Measurements from ENCODE around the gene WDR62.
A peak's percentile ranks its signal among the peaks of the same experiment; 100 is the strongest.
"Not testable (repeated sequence)": the region's sequence is repeated elsewhere in the genome, so short reads cannot be mapped to it uniquely, and the experiment has no call there.

Gene WDR62

DNA sequence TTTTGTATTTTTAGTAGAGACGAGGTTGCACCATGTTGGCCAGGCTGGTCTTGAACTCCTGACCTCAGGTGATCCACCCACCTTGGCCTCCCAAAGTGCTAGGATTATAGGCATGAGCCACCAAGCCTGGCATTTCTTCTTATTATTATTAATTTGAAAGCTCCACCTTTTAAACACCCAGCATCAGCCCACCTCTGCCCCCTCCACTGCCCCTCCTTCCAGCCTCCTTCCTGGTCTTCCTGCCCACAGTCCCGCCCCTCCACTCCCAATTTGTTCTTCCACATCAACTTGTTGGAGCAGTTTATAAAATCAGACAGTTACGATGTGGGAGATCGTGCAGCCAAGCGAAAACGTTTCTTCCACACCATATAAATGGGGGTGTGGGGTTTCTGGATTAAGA is 14.2 kb upstream of the WDR62 start:
- no peak for DNase-seq

DNA sequence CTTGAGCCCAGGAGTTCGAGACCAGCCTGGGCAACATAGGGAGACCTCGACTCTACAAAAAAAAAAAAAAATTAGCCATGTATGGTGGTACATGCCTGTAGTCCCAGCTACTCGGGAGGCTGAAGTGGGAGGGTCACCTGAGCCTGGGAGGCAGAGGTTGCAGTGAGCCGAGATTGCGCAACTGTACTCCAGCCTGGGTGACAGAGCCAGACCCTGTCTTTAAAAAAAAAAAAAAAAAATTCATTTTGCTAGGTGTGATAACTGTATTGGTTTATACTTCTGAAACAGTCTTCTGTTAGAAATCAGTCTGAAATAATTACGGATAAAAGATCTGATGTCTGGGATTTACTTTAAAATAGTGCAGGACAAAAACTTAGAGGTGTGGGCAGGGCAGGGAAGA is 13.6 kb upstream of the WDR62 start:
- DNase-seq, result not testable (repeated sequence)

DNA sequence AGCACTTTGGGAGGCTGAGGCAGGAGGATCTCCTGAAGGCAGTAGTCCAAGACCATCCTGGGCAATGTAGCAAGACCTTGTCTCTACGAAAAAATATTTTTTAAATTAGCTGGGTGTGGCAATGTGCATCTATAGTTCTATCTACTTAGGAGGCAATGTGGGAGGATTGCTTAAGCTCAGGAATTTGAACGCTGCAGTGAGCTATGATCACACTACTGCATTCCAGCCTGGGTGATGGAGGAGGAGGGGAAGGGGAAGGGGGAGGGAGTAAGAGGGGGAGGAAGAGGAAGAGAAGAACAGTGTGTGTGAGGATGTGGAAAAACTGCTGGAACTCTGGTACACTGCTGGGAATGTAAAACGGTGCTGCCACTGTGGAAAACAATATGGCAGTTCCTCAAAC is 12.9 kb upstream of the WDR62 start:
- DNase-seq, result no peak

DNA sequence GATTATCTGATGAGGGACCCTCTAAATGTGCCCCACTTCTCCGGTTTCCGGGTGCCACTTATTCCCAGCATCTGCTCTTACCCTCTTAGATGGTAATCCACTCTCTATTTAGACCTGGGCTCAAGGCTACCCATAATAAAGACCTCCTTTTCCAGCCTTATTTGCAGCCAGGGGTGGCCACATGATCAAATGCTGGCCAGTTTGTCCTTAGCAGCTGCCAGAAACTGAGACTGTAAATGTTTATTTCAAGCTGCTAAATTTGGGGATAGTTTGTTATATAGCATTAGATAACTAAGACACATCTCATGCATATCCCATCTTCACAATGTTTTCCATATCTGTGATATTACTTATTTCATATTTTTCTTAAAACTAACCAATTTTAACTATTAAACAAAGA is 10.7 kb upstream of the WDR62 start:
- no peak for DNase-seq

DNA sequence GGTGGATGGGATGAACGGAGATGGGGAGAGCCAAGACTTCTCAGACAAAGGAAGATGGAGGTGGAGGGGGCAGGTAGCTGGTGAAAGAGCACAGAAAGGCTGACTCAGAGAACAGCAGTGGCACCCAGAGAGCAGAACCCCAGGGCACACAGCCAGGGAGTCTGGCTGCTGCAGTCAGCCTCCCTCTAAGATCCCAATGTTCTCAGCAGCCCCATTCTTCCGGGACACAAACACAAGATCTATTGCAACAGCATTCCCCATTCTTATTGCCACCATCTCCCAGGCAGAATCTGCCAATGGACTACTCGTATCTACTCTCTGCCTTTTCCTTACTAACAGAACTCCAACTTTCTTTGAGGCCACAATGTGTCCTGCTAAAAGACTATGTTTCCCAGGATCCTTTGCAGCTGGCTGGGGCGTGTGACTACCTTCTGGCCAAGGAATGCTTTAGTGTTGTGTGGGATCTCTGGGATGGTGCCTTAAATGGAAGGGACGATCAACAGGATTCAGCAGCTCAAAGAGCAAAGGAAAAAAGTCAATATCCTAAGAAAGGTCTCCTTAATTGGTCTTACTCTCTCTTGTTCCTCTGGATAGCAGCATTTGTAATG is 8.2 kb upstream of the WDR62 start:
- DNase-seq, result no peak

DNA sequence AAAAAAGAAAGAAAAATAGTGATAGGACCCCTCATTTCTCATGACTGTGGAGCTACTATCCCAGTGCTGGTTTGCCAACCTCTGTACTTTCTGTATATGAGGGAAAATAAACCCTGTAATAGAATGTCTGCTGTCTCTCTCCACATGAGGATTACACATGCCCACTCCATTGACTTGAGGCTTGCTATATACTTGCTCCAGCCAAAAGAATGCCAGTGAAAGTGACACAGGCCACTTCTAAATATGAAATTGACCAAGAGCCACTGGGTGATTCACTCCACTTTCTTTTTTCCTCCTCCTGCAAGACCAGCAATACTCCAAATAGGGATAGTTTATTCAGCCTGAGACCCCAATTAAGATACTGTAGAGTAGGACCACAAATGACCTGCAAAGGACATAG is 6.9 kb upstream of the WDR62 start:
- DNase-seq, result no peak

DNA sequence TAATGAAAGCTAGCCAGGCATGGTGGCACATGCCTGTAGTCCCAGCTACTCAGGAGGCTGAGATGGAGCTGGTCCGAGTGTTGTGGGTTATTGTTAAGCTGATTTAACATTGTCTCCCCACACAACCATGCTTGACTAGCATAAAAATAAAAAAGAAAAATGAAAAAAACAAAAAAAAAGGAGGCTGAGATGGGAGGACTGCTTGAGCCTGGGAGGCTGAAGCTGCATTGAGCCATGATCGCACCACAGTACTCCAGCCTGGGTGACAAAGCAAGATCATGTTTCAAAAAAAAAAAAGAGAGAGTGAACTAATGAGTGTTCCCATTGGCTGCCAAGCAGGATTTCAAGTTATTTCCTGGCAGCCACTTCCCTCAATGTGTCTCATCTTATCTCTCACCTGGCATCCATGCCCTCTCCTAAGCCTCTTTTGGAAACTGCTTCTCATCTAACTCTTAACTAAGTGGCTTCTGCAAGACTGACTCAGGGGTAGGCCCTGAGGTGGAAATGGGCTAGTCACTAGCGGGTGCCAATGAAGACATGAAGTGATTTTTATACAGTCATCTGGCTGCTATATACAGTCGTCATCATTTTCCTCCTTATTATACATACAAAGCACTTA is 5.5 kb upstream of the WDR62 start:
- DNase-seq, result no peak

DNA sequence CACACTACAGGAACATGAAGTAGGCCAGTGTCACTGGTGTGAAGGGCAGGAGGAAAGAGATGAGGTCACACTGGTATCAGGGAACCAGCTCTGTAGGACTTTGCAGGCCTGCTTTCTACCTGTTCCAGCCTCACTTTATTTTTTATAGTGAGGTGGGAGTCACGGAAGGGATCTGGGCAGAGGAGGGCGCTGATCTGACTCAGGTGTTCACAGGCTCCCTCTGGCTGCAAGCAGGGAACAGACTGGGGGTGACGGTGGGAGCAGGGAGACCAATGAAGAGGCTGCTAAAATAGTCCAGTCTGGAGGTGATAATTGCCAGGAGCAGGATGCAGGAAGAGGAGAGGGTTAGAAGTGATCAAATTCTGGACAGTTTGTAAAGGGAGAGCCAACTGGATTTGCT is 3.5 kb upstream of the WDR62 start:
- peak; percentile 7 for DNase-seq

DNA sequence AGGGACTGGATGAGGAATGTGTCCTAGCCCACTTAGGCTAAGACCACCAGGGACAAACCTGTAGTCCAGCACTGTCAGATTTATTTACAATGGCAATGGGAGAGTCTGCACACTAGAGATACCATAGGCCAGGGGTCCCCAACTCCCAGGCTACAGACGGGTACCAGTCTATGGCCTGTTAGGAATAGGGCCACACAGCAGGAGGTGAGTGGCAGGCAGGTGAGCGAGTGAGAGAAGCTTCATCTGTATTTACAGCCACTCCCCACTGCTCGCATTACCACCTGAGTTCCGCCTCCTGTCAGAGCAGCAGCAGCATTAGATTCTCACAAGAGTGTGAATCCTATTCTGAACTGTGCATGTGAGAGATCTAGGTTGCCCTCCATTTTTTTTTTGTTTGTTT is 3.1 kb upstream of the WDR62 start:
- DNase-seq, result no peak

DNA sequence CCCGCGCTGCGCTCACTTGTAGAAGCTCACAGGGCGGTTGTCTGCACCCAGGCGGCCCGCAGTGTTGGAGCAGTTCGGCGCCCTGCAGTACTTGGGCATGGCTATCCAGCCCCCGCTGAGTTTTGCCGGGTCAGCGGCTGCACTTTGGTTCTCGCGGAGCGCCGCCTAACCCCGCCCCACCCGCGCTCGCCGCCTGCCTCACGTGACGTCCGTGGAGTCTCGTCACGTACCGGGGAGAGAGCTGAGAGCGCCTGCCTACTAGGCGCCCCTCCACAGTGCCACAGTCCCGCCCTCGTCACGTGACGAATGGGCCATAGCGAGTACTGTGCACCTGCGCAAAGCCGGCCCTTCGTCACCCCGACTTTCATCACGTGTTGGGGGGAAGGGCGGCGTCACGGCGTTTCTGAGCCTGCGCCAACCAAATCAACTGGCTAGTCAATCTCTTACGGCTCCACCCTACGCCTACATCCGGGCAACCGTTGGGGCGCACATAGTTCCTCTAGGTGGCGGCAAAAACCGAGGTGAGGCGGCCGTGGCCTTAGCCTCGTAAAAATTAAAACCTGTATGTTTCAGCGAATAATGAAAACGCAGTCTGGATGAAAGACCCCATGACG is 471 bp upstream of the WDR62 start, which contains the start of gene THAP8:
Gene THAP8, minus strand, starts transcription at position 167 of the 614 bp plus-strand sequence. Its CDS starts 68 bp downstream, at position 99.
- peak; percentile 98 for DNase-seq

DNA sequence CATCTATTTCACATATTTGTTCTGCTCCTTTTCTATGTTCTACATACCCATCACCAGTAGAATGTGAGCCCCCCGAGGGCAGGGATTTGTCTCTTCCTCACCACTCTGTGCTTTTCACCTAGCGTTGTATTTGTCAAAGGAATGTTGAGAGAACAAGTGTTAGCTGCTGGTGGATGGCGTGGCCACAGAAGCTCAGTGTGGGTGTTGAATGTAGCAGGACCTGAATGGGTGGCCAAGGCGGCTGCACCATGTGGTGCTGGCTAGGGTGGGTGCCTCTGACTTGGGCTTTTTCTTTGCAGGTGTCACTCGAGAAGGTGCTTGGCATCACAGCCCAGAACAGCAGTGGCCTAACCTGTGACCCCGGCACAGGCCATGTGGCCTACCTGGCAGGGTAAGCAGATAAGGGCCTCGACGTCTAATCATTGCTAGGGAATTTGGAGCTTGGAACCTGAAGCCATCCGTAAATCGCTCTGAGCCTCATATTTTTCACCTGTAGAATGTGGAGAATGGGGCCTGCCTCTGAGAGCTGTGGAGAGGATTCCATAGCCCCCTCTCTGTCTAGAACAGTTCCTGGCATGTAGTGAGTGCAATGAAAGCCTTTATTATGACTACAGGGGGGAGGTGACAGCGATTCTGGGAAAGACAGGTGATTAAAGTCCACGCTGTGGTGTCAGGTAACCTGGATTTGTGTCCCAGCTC is 3.9 kb downstream of the WDR62 start:
- no peak for DNase-seq

DNA sequence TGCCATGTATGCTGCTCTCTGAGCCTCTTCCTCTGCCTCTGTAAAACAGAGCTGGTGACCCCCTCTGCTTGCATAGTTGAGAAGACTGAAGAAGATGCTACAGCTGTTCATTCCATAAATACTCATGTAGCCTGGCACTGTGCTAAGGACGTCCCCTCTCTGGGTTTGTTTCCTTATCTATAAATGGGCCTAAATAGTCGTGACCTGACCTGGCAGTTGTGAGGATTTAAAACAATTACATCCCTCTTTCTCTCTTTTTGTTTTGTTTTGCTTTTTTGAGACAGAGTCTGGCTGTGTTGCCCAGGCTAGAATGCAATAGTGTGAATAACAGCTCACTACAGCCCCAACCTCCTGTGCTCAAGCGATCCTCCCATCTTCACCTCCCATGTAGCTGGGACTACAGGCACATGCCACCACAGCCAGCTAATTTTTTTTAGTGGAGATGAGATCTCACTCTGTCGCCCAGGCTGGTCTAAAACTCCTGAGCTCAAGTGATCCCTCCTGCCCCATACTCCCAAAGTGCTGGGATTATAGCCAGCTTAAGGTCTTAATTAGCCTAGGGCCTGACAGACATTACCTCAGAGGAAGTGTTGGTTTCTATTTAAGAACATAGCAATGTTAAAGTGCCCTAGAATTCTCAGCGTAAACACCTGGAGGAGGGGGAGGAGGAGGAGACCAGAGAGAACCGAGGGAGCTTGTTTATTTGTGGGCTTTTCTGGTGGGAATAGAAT is 4.6 kb downstream of the WDR62 start:
- DNase-seq, result no peak

DNA sequence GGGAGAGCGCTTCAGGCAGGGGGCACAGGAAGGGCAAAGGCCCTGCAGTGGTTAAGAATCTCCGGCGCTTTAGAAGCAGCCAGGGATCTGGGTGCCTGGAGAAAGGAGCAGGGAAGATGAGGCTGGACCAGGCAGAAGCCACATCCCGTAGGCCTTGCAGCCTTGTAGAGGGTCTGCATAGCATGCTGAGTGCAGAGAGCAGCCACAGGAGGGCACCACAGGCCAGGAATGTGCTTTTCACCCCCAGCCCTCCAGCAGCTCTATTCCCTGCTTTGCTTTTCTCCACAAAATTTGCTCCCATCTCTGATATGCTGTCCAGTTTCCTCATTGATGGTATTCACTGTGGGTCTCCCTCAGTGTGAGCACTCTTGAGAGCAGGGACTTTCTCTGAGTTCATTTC is 5.7 kb downstream of the WDR62 start:
- no peak for DNase-seq

DNA sequence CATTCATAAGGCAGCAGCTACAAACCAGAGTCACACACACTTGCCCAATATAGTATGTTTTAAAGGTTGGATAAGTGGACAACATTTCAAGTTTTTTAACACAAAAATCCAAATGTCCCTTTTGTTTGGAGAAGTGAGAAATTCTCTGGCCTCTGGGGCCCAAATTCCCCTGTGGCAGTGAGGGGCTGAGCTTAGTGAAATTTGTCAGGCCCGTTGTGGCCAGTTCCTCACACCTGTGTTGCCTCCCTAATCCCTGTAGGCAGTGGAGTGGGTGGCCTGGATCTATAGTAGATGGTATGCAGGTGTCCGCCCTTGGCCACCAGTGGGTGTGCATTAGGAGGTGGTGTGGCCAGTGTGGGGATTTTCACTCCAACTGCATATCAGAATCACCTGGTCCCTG is 6.7 kb downstream of the WDR62 start:
- DNase-seq, result no peak

DNA sequence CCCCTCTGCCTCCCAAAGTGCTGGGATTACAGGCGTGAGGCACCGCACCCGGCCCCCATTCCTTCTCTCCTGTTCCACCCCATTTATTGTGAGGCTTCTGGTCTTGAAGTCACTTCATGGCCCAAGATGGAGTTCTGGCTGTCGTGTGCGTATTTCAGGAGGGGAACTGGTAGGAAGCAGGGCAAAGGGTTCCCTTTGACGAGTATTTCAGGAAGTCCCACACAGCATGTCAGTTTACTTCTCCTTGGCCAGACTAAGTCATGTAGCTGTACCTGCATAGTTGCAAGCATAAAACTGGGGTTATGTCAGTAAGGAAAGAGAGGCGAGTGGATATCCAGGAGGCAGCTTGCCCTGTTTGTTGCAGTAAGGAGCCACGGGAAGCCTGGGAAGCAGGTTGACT is 10.1 kb downstream of the WDR62 start:
- DNase-seq, result no peak

DNA sequence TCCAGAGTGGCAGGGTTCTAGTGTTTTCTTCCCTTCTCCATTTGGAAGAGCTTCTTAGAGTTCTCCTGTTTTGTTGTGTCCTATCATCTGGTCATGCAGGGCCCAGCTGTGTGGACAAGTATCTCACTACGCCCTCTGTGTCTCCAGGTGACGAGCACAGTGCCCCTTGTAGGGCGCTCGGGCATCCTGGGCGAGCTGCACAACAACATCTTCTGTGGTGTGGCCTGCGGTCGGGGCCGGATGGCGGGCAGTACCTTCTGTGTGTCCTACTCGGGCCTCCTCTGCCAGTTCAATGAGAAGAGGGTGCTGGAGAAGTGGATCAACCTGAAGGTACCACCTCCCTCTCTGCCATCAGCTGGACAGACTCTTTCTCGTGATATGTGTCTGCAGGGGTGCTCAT is 13.0 kb downstream of the WDR62 start:
- no peak for DNase-seq

DNA sequence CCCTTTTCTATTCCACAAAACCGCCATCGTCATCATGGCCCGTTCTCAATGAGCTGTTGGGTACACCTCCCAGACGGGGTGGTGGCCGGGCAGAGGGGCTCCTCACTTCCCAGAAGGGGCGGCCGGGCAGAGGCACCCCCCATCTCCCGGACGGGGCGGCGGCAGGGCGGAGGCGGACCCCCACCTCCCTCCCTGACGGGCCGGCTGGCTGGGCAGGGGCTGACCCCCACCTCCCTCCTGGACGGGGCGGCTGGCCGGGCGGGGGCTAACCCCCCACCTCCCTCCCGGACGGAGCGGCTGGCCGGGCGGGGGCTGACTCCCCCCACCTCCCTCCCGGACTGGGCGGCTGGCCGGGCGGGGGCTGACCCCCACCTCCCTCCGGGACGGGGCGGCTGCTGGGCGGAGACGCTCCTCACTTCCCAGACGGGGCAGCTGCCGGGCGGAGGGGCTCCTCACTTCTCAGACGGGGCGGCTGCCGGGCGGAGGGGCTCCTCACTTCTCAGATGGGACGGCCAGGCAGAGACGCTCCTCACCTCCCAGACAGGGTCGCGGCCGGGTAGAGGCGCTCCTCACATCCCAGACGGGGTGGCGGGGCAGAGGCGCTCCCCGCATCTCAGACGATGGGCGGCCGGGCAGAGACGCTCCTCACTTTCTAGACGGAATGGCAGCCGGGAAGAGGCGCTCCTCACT is 14.3 kb downstream of the WDR62 start:
- DNase-seq, result not testable (repeated sequence)

DNA sequence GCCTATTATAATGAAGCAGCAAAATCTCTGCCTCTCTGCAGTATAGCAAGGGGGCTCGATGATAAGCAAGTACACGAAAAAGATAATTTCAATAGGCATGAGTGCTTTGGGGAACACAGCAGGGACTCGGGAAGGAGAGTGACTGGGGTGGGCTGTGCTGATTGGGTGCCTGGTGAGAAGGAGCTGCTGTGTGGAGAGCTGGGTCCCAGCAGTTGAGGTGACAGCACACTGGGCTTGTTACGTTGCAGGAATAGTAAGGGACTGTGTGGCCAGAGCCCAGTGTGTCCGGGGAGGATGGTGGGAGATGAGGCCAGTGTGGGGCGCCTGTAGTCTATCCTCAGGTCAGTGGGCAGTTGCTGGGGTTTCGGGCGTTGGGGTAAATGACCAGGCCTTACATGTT is 17.4 kb downstream of the WDR62 start:
- no peak for DNase-seq

DNA sequence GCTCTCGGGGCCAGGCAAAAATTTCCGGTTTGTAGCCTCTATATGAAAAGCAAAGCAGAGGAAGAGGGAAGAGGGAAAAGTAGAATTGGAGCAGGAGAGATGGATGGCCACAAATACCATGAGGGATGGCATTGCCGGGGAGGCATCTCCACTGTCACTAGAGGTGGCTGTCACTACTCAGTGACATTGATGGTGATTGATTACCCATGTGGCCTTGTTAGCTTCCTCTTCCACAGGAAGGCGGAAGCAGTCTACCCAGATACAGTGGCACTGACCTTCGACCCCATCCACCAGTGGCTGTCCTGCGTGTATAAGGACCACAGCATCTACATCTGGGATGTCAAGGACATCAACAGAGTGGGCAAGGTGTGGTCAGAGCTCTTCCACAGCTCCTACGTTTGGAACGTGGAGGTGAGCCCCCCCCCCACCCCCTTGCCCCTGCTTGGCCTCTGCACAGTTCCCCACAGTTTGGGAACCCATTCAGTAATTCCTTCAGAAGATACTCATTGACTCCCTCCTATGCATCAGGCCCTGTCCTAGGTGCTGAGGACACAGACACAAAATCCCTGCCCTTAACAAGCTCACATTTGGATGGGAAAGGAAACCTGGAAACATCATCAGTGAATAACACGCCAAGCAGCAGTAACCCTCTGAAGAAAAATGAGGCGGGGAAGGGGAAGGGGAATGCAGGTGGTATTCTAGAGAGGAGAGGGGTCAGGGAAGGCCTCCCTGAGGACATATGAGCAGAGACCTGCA is 18.6 kb downstream of the WDR62 start:
- no peak for DNase-seq

DNA sequence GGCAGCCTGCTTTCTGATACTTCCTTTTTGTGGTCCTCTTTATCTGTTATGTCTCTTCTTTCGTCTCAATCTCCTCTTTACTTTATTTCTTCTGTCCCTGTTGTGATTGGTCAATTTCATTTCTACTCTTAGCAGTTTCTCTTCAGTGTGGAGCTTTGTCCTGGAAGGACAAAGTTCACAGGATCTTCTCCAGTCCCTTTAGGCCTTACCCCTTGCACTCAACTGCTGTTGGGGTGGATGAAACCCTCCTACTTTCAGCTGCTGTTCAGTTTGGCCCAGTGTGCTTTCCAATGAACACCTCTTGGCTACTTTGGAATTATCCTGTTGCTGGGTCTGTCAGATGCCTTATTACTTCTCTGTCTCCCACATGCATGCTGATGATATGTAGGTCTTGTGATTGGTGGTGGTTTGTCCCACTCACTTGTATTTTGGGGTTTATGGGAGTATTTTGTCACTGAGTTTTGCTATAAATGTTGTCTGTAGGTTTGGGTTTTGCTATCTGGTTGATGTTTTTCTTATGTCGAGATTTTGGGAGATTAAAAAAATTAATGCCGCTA is 24.8 kb downstream of the WDR62 start:
- no peak for DNase-seq

DNA sequence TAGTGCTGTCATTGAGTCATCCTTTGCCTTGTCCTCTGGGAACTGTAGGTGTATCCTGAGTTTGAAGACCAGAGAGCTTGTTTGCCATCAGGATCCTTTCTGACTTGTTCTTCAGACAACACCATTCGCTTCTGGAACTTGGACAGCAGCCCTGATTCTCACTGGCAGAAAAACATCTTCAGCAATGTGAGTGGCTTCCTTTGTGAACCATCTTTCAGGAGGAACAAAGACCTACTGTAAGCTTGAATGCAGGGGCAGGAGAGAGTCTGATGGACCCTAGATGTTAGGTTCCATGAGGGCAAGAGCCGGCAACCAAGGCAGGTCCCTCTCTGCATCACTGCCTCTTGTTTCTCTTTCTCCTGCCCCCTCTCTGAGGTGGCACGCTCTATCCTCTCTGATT is 26.7 kb downstream of the WDR62 start:
- DNase-seq, result no peak

DNA sequence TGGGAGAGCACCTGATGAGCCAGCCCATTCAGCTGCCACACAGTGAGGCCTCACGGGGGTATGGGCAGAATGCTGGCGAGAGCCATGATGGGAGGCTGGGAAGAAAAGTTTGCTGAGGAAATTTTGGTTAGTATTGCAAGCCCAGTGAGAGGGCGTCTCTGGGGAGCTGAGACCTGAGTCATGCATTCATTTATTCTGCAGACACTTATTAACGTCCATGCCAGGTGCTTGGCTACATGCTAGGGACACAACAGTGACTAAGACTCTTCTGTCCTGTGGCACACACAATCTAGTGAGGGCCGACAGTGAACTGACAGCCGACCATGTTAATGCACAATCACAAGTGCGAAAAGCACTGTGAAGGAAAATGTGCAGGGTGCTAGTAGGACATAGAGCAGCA is 27.2 kb downstream of the WDR62 start:
- DNase-seq, result no peak
